ENCODE measurements around the gene WDSUB1.

DNA sequence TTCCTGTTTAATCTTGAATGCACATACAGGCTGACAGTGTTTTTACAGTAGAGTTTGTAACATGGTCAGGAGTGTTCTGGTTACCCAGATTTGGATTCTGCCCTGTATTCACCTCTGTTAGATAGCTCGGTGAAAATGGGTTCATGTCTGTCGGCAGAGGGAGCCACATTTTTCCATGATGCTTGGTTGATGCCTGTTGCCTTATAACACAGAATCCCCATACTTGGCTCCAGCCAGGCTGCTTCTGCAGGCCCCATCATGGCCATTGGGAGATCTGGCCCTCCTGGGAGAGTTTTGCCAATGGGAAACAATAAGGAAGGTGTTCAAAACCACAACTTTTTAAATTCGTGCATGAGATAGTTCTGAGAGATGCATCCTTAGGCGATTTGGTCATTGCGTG lies 78.1 kb downstream of the WDSUB1 start:
- TF ChIP-seq CTCF (conservative IDR thresholded peaks at IDR 0.05), result no peak
- TF ChIP-seq EZH2 (IDR thresholded peaks at IDR 0.05; ENCODE audit: low read depth), result no peak

Measured in PC-9 (cell line).